Glutamatergic neuron (in vitro differentiated cells): Measurements from ENCODE around the gene ADAMTSL4. TPM values are rescaled to one million over a fixed set of nuclear protein-coding genes. Genes with fewer than 3 reads are reported as not detected.

Experiments used
- DNase-seq: peaks from one replicate; pipeline ENCODE4 v3.0.0; 2022
- H3K27ac Mint-ChIP-seq: one replicate; pipeline ENCODE4 v1.8.0; 2020; ENCODE audit warnings: mild to moderate bottlenecking, mixed read lengths, inconsistent platforms; ENCODE audit not compliant: unreplicated experiment
- H3K27me3 Mint-ChIP-seq: one replicate; pipeline ENCODE4 v1.8.0; 2020; ENCODE audit warnings: mild to moderate bottlenecking, moderate library complexity, mixed read lengths, inconsistent platforms; ENCODE audit not compliant: unreplicated experiment
- H3K36me3 Mint-ChIP-seq: one replicate; pipeline ENCODE4 v1.8.0; 2020; ENCODE audit warnings: mild to moderate bottlenecking, mixed read lengths, inconsistent platforms; ENCODE audit not compliant: unreplicated experiment
- H3K4me1 Mint-ChIP-seq: one replicate; pipeline ENCODE4 v1.8.0; 2020; ENCODE audit warnings: mild to moderate bottlenecking, low read depth, mixed read lengths, inconsistent platforms; ENCODE audit not compliant: unreplicated experiment
- H3K4me3 Mint-ChIP-seq: one replicate; pipeline ENCODE4 v1.8.0; 2020; ENCODE audit warnings: mild to moderate bottlenecking, mixed read lengths, inconsistent platforms; ENCODE audit not compliant: unreplicated experiment
- H3K9me3 Mint-ChIP-seq: one replicate; pipeline ENCODE4 v1.8.0; 2020; ENCODE audit warnings: mild to moderate bottlenecking, moderate library complexity, mixed read lengths, inconsistent platforms; ENCODE audit not compliant: unreplicated experiment
- total RNA-seq: library from RNA; stranded (reverse); fragmentation: NEBNext Ultra II Directional; extraction: Animal tissue kit (Norgen Biotek cat#: 25700); gene quantifications from one replicate; pipeline ENCODE4 v1.2.1, GENCODE V29; 2021; ENCODE audit not compliant: unreplicated experiment
- TF ChIP-seq, protein P1 (sequence below): fragments of 200-600 bp; sonication (generic); IDR thresholded peaks from one replicate; pipeline ENCODE4 v1.5.0; 2021; ENCODE audit not compliant: partially characterized antibody, unreplicated experiment

ADAMTSL4 gene
- total RNA-seq, 1 donor from 2014 or later: 0.25 TPM

DNA sequence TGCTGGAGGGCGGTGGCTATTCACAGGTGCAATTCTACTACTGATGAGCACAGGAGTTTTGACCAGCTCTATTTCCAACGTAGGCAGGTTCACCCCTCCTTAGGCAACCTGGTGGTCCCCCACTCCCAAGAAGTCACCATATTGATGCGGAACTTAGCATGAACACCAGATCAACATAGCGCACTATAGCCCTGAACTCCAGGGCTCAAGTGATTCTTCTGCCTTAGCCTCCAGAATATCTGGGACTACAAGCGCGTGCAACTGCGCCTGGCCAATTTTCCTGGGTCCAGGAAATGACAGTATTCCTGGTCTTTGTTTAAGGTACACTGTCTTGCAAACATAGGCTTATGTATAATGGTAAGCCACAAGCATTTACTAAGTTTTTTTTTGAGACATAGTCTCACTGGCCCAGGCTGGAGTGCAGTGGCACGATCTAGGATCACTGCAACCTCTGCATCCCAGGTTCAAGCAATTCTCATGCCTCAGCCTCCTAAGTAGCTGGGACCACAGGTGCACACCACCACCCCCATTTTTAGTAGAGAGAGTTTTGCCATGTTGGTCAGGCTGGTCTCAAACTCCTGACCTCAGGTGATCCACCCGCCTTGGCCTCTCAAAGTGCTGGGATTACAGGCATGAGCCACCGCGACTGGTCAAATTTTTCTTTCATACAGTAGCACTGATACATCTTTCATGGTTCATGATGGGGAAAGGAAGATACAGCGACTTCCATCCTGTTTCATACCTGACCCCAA, 17.6 kb downstream of the ADAMTSL4 start:
- no peak for DNase-seq
- peak overlapping the region; percentile 99 for H3K27ac Mint-ChIP-seq
- H3K9me3 Mint-ChIP-seq: peaks cover 21% of the 10 kb centered on the region
- TF ChIP-seq, protein P1, sequence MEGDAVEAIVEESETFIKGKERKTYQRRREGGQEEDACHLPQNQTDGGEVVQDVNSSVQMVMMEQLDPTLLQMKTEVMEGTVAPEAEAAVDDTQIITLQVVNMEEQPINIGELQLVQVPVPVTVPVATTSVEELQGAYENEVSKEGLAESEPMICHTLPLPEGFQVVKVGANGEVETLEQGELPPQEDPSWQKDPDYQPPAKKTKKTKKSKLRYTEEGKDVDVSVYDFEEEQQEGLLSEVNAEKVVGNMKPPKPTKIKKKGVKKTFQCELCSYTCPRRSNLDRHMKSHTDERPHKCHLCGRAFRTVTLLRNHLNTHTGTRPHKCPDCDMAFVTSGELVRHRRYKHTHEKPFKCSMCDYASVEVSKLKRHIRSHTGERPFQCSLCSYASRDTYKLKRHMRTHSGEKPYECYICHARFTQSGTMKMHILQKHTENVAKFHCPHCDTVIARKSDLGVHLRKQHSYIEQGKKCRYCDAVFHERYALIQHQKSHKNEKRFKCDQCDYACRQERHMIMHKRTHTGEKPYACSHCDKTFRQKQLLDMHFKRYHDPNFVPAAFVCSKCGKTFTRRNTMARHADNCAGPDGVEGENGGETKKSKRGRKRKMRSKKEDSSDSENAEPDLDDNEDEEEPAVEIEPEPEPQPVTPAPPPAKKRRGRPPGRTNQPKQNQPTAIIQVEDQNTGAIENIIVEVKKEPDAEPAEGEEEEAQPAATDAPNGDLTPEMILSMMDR: no peak
- H3K4me3 Mint-ChIP-seq: peak overlapping the region; percentile 86
- H3K36me3 Mint-ChIP-seq: no peaks in the 10 kb centered on the region
- peaks cover 49% of the 10 kb centered on the region for H3K4me1 Mint-ChIP-seq
- peaks cover 17% of the 10 kb centered on the region for H3K27me3 Mint-ChIP-seq

DNA sequence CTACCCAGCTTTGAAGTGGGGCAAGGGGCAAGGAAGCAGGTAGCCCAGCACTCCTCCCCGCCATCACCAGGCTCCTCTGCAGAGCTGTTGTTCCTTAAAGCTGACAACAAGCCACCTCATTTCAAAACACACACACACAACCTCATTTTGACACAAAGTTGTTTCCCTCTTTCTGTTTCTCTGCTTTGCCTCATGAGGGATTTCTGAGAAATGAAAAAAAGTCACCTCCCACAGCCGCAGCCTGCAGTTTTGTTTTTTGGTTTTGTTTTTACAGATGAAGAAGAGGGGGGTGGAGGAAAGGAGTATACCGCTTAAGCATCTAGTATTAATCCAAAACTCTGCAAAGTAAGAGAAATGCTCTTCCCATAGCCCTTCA, 18.1 kb downstream of the ADAMTSL4 start:
- Mint-ChIP-seq H3K4me1 (peaks cover 48% of the 10 kb centered on the region), H3K27me3 (peaks cover 17% of the 10 kb centered on the region), H3K9me3 (peaks cover 20% of the 10 kb centered on the region), H3K4me3 (peak overlapping the region; percentile 86), H3K36me3 (peaks cover under 1% of the 10 kb centered on the region), H3K27ac (peak overlapping the region; percentile 99)
- TF ChIP-seq, protein P1: no peak
- DNase-seq: no peak

DNA sequence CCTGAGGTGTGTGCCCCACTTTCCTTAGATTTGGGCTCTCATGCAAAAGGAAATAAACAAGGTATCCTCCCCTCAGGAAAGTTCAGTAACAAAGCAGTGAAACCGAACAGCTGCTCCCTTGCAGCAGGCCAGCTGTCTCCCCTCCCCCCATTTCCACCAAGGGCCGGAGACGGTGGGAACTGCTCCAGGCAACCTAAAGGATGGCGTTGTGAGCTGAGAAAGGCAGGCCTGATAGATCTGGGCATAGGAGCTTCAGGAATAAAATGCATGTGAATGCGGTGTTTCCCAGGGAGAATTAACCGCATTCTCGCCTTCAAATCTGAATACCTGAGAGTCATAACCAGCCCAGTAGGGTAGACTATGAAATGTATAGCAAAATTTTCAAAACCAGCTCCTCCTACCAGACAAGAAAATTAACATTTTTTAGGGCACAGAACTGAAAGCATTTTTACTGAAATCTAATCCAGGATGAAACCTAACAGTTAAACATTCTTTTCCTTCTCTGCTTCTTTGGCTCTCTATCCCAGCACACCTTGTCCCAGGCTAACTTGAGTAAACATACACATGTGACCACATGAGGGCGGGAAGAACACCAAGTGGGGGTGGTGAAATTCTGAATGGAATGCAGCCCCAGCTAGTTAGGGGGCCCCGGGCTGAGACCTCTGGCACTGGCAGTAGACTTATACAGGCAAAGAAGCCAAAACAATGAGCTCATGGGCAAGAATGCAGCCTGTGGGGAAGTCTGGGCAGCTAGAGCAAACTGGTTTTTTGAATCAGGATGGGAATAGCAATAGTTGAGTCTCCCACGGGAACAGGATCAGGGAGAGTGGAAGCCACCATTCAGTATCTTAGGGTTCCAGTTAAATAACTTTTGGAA, 18.7 kb downstream of the ADAMTSL4 start:
- H3K9me3 Mint-ChIP-seq: peaks cover 17% of the 10 kb centered on the region
- H3K4me3 Mint-ChIP-seq: peak overlapping the region; percentile 86
- peak overlapping the region; percentile 99 for H3K27ac Mint-ChIP-seq
- peaks cover 43% of the 10 kb centered on the region for H3K4me1 Mint-ChIP-seq
- TF ChIP-seq, protein P1: no peak
- peaks cover 5% of the 10 kb centered on the region for H3K36me3 Mint-ChIP-seq
- H3K27me3 Mint-ChIP-seq: peaks cover 17% of the 10 kb centered on the region
- DNase-seq: peak; percentile 83

DNA sequence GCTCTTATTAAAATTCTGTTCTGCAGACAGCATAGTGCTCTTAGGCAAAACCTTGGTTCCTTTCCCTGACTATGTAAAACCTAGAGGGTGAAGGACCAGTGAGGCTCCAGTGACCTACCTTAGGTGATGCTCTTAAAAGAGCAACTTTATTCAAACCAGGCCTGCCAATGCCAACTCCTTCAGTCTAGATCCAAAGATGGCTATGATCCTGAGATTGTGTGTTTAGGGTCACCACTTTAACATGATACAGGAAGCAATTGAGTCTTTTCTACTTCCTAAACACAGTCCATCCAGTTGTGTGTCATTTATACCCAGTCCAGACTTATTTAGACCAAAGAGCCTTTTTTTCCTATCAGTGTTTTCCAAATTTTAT, 19.4 kb downstream of the ADAMTSL4 start:
- no peak for DNase-seq
- H3K9me3 Mint-ChIP-seq: peaks cover 16% of the 10 kb centered on the region
- peaks cover 14% of the 10 kb centered on the region for H3K27me3 Mint-ChIP-seq
- H3K4me1 Mint-ChIP-seq: peaks cover 37% of the 10 kb centered on the region
- TF ChIP-seq, protein P1: no peak
- peak overlapping the region; percentile 86 for H3K4me3 Mint-ChIP-seq
- H3K27ac Mint-ChIP-seq: peak overlapping the region; percentile 99
- peaks cover 5% of the 10 kb centered on the region for H3K36me3 Mint-ChIP-seq
